ENCODE results near the gene GSKIP. TPM values are rescaled to one million over a fixed set of nuclear protein-coding genes. Genes with fewer than 3 reads are reported as not detected.

GSKIP gene, protein sequence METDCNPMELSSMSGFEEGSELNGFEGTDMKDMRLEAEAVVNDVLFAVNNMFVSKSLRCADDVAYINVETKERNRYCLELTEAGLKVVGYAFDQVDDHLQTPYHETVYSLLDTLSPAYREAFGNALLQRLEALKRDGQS
- total RNA-seq (30.5 TPM), polyA plus RNA-seq (ENCODE audit: insufficient read depth, low read depth, low replicate concordance) (13.1 TPM)
- long read RNA-seq, donor 1, partial matches to known transcripts = 0 of 2 reads
- long read RNA-seq, donor 1, other reads (novel, unspliced or antisense) = 0 of 2 reads
- long read RNA-seq, donor 2, transcript GSKIP-205 (4 exons, 2,218 nt) = major isoform, 6 of 6 reads
- long read RNA-seq, donor 2, partial matches to known transcripts = 0 of 6 reads
- long read RNA-seq, donor 2, other reads (novel, unspliced or antisense) = 0 of 6 reads
- long read RNA-seq, donor 3, transcript GSKIP-205 (4 exons, 2,218 nt) = major isoform, 9 of 9 reads
- long read RNA-seq, donor 3, partial matches to known transcripts = 0 of 9 reads
- long read RNA-seq, donor 3, other reads (novel, unspliced or antisense) = 0 of 9 reads
- long read RNA-seq, donor 4, transcript GSKIP-205 (4 exons, 2,218 nt) = major isoform, 8 of 8 reads
- long read RNA-seq, donor 4, partial matches to known transcripts = 0 of 8 reads
- long read RNA-seq, donor 4, other reads (novel, unspliced or antisense) = 0 of 8 reads
- long read RNA-seq, donor 5, partial matches to known transcripts = 0 of 1 reads
- long read RNA-seq, donor 5, other reads (novel, unspliced or antisense) = 0 of 1 reads
- long read RNA-seq, donor 6, transcript GSKIP-205 (4 exons, 2,218 nt) = major isoform, 15 of 15 reads
- long read RNA-seq, donor 6, partial matches to known transcripts = 0 of 15 reads
- long read RNA-seq, donor 6, other reads (novel, unspliced or antisense) = 0 of 15 reads
- long read RNA-seq, donor 7, transcript GSKIP-205 (4 exons, 2,218 nt) = major isoform, 13 of 19 reads
- long read RNA-seq, donor 7, partial matches to known transcripts = 2 of 19 reads
- long read RNA-seq, donor 7, other reads (novel, unspliced or antisense) = 4 of 19 reads
- long read RNA-seq, donor 8, transcript GSKIP-205 (4 exons, 2,218 nt) = major isoform, 12 of 17 reads
- long read RNA-seq, donor 8, partial matches to known transcripts = 5 of 17 reads
- long read RNA-seq, donor 8, other reads (novel, unspliced or antisense) = 0 of 17 reads
- long read RNA-seq, donor 9, partial matches to known transcripts = 0 of 5 reads
- long read RNA-seq, donor 9, other reads (novel, unspliced or antisense) = 0 of 5 reads
- long read RNA-seq, donor 10, transcript GSKIP-205 (4 exons, 2,218 nt) = major isoform, 5 of 5 reads
- long read RNA-seq, donor 10, partial matches to known transcripts = 0 of 5 reads
- long read RNA-seq, donor 10, other reads (novel, unspliced or antisense) = 0 of 5 reads

DNA sequence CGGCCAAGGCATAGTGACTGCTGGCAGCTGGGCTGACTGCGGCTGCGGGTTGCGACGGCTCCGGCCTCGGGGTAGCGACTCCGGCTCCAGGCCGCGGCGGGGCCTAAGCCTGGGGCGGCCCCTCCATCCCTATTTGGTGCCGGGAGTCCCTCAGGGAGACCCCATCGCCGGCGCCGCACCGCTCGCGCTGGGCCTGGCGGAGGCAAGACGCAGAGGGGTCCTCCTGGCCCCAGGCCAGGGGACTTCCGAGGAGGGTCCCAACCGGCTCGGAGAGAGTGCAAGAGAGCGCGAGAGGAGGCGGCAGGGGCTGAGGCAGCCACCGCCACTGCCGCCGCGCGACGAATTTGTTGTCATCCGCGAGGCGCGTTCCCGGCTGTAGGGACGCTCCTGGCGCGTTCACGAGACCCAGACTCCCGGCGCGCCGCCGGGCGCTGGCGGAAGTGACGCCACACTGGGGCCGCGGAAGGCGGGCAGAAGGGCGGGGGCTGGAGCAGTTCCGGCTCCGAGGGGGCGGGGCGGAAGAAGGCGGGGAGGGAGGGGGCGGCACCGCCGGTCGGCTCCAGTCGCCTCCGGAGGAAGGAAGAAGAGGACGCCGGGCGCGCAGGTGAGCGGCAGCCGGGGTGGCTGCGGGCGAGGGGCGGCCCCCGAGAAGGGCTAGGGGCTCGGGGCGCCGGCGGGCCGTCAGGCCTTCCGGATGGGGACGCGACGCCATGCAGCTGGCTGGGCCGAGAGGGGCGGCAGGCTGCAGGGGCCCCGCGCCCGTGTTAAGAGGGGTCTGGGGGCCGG is at the start of gene GSKIP, which contains the start of gene ATG2B:
Gene GSKIP (plus strand): TSS at position 562 of the 786 bp plus-strand sequence. CDS start 18,722 bp downstream, outside the sequence.
Gene ATG2B (minus strand): TSS at position 377 of the 786 bp plus-strand sequence. CDS start 365 bp downstream, at position 12.
- intact Hi-C loops (cut with DNase I) = no loop called here
- FAIRE-seq (no peak), DNase-seq (peak; percentile 95 to 98 (median 97))
- Histone ChIP-seq H3K4me3 (ENCODE audit: low read length in 3 of 3) (peak within 1 kb of the TSS; percentile 83 to 96 (median 92)), H3K27me3 (ENCODE audit: control insufficient read depth, insufficient read depth, low read length) (no peaks in the 10 kb centered on the region), H3K4me1 (ENCODE audit: control insufficient read depth in 2 of 3, insufficient read depth in 2 of 3, low read depth in 1 of 3, low read length in 3 of 3) (peaks cover 9 to 20% (median 13%) of the 10 kb centered on the region in 3 donors), H3K9me3 (ENCODE audit: control insufficient read depth in 2 of 3, insufficient read depth in 1 of 3, low read length in 3 of 3) (no peaks in the 10 kb centered on the region), H3K9ac (ENCODE audit: low read length in 3 of 3) (peak within 1 kb of the TSS; percentile 83 to 96 (median 84)), H3K36me3 (ENCODE audit: control insufficient read depth in 2 of 3, insufficient read depth in 3 of 3, low read length in 3 of 3) (no peaks in the 10 kb centered on the region), H3K27ac (ENCODE audit: low read depth in 2 of 2, low read length in 2 of 2) (peak within 1 kb of the TSS; percentile 86 to 95)
- TF ChIP-seq, protein P1, sequence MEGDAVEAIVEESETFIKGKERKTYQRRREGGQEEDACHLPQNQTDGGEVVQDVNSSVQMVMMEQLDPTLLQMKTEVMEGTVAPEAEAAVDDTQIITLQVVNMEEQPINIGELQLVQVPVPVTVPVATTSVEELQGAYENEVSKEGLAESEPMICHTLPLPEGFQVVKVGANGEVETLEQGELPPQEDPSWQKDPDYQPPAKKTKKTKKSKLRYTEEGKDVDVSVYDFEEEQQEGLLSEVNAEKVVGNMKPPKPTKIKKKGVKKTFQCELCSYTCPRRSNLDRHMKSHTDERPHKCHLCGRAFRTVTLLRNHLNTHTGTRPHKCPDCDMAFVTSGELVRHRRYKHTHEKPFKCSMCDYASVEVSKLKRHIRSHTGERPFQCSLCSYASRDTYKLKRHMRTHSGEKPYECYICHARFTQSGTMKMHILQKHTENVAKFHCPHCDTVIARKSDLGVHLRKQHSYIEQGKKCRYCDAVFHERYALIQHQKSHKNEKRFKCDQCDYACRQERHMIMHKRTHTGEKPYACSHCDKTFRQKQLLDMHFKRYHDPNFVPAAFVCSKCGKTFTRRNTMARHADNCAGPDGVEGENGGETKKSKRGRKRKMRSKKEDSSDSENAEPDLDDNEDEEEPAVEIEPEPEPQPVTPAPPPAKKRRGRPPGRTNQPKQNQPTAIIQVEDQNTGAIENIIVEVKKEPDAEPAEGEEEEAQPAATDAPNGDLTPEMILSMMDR (IDR thresholded peaks at IDR 0.05; ENCODE audit: borderline replicate concordance, extremely low read depth, insufficient read depth) = no peak

DNA sequence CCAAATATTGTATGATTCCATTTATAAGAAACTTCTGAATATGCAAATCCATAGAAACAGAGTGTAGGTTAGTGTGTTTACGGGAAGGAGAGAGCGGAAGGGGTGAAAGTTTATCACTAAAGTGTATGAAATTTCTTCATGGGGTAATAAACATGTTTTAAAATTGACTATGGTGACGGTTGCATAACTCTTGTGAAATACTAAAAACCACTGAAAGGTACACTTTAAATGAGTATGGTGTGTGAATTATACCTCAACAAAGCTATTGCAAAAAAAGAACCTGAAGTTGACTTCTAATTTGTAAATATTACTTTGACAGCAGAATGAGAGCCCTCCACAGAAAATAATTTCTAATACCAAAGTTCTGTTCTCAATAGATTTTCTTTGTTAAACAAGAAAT is 47.2 kb upstream of the GSKIP start:
- intact Hi-C loops (cut with DNase I) = no loop called here
- TF ChIP-seq, protein P1 (IDR thresholded peaks at IDR 0.05; ENCODE audit: borderline replicate concordance, extremely low read depth, insufficient read depth) = no peak
- no peaks in the 10 kb centered on the region for H3K9me3 ChIP-seq (ENCODE audit: control insufficient read depth in 2 of 3, insufficient read depth in 1 of 3, low read length in 3 of 3)
- H3K4me1 ChIP-seq (ENCODE audit: control insufficient read depth in 2 of 3, insufficient read depth in 2 of 3, low read depth in 1 of 3, low read length in 3 of 3) = no peaks in the 10 kb centered on the region
- H3K27me3 ChIP-seq (ENCODE audit: control insufficient read depth, insufficient read depth, low read length) = no peaks in the 10 kb centered on the region
- DNase-seq = no peak
- H3K27ac ChIP-seq (ENCODE audit: low read depth in 2 of 2, low read length in 2 of 2) = no peak overlapping the region
- no peak overlapping the region for H3K4me3 ChIP-seq (ENCODE audit: low read length in 3 of 3)
- peaks cover 0 to 47% (median 25%) of the 10 kb centered on the region in 3 donors for H3K36me3 ChIP-seq (ENCODE audit: control insufficient read depth in 2 of 3, insufficient read depth in 3 of 3, low read length in 3 of 3)
- no peak for FAIRE-seq
- H3K9ac ChIP-seq (ENCODE audit: low read length in 3 of 3) = no peak overlapping the region

DNA sequence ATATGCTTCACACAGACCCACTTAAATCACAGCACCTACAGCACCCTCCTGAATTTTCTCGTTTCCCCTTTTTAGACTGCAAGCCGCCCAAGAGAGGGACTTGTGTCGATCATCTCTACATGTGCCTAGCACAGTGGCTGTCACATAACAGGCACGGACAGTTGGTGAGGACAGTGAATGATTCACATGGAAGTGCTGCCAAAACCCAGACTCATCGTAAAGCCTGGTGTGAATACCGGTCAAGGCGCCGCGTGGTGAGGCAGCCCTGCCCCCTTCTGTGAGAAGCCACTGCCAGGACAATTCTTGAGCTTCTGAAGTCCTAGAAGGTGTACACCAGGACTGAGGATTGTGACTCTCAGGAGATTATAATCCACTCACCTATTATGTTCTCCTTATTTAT is 44.5 kb upstream of the GSKIP start:
- TF ChIP-seq, protein P1 (IDR thresholded peaks at IDR 0.05; ENCODE audit: borderline replicate concordance, extremely low read depth, insufficient read depth) = no peak
- Histone ChIP-seq H3K27me3 (ENCODE audit: control insufficient read depth, insufficient read depth, low read length) (no peaks in the 10 kb centered on the region), H3K4me3 (ENCODE audit: low read length in 3 of 3) (no peak overlapping the region), H3K4me1 (ENCODE audit: control insufficient read depth in 2 of 3, insufficient read depth in 2 of 3, low read depth in 1 of 3, low read length in 3 of 3) (no peaks in the 10 kb centered on the region), H3K9ac (ENCODE audit: low read length in 3 of 3) (no peak overlapping the region), H3K36me3 (ENCODE audit: control insufficient read depth in 2 of 3, insufficient read depth in 3 of 3, low read length in 3 of 3) (peaks cover 0 to 62% (median 34%) of the 10 kb centered on the region in 3 donors), H3K9me3 (ENCODE audit: control insufficient read depth in 2 of 3, insufficient read depth in 1 of 3, low read length in 3 of 3) (no peaks in the 10 kb centered on the region), H3K27ac (ENCODE audit: low read depth in 2 of 2, low read length in 2 of 2) (no peak overlapping the region)
- intact Hi-C loops (cut with DNase I) = no loop called here
- DNase-seq = no peak
- no peak for FAIRE-seq
